ENCODE measurements around the gene NCKAP5. TPM values are rescaled to one million over a fixed set of nuclear protein-coding genes. Genes with fewer than 3 reads are reported as not detected.

The NCKAP5 gene
- total RNA-seq, 1 donor from 2014 or later: 2.7 TPM

DNA sequence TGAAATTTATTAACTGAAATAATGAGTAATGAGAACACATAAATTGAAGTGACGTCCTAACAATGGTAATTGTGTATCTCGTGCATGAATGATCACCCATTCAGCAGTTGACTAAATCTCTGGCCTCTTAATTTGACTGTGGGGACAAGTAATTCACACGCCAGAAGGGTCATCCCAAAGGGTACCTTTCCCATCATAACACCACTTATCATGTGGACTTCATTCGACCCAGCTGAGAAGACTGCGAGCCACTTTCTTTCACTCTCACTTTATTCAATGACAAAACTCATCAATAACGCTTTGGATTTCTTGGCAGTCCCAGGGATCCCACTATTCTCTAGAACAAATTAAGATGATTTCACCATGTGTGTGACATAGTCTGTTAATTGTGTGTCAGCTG lies 835.6 kb downstream of the NCKAP5 start:
- Histone ChIP-seq H3K4me2 (ENCODE audit: low read length) (no peak overlapping the region), H3K4me3 (ENCODE audit: insufficient read depth, low read depth, low read length) (no peak overlapping the region), H3K9ac (ENCODE audit: low read length) (no peak overlapping the region), H2AFZ (ENCODE audit: low read depth, low read length) (no peak overlapping the region), H3K27me3 (ENCODE audit: insufficient read depth, low read length) (no peaks in the 10 kb centered on the region), H3K36me3 (ENCODE audit: insufficient read depth, low read length) (no peaks in the 10 kb centered on the region), H3K27ac (ENCODE audit: low read depth, low read length) (no peak overlapping the region), H3K79me2 (ENCODE audit: insufficient read depth, low read length) (no peaks in the 10 kb centered on the region), H4K20me1 (ENCODE audit: insufficient read depth, low read length) (no peaks in the 10 kb centered on the region), H3K9me3 (ENCODE audit: insufficient read depth, low read depth, low read length) (no peaks in the 10 kb centered on the region), H3K4me1 (ENCODE audit: insufficient read depth, low read length) (no peaks in the 10 kb centered on the region)
- DNase-seq (ENCODE audit: low read depth) (no peak), FAIRE-seq (no peak)
- peaks cover 4% of the 10 kb centered on the region for H3K27me3 Mint-ChIP-seq (ENCODE audit: low read depth, unreplicated experiment)
- H3K4me3 Mint-ChIP-seq (ENCODE audit: unreplicated experiment): no peak overlapping the region
- no peak overlapping the region for H3K27ac Mint-ChIP-seq (ENCODE audit: unreplicated experiment)
- TF ChIP-seq, protein P1, sequence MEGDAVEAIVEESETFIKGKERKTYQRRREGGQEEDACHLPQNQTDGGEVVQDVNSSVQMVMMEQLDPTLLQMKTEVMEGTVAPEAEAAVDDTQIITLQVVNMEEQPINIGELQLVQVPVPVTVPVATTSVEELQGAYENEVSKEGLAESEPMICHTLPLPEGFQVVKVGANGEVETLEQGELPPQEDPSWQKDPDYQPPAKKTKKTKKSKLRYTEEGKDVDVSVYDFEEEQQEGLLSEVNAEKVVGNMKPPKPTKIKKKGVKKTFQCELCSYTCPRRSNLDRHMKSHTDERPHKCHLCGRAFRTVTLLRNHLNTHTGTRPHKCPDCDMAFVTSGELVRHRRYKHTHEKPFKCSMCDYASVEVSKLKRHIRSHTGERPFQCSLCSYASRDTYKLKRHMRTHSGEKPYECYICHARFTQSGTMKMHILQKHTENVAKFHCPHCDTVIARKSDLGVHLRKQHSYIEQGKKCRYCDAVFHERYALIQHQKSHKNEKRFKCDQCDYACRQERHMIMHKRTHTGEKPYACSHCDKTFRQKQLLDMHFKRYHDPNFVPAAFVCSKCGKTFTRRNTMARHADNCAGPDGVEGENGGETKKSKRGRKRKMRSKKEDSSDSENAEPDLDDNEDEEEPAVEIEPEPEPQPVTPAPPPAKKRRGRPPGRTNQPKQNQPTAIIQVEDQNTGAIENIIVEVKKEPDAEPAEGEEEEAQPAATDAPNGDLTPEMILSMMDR (IDR thresholded peaks at IDR 0.05; ENCODE audit: insufficient read depth, low read depth, low read length): no peak
- no peak for TF ChIP-seq EZH2 (IDR thresholded peaks at IDR 0.05; ENCODE audit: insufficient read depth, low read length)
- H3K4me1 Mint-ChIP-seq (ENCODE audit: low read depth, unreplicated experiment): peaks cover 5% of the 10 kb centered on the region
- H3K36me3 Mint-ChIP-seq (ENCODE audit: low read depth, unreplicated experiment): no peaks in the 10 kb centered on the region
- H3K9me3 Mint-ChIP-seq (ENCODE audit: unreplicated experiment): peaks cover 2% of the 10 kb centered on the region

DNA sequence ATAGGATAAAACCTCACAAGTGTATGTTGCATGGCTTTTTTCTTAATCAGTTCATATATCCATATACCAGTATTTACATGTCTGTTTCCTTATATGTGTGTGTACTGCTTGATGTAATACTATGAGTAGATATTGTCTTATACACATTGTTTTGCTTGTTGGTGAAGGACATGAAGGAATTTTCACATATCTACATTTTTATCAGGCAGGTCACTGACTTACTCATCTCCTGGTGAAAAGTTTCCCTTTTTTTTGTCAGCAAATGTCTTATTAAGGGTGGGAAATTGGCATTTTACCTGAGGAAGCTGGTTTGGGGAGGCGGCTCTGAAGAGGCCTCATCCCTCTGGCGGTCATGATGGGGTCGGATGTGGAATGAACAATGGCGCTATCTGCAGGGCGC lies 836.8 kb downstream of the NCKAP5 start:
- H3K36me3 Mint-ChIP-seq (ENCODE audit: low read depth, unreplicated experiment): no peaks in the 10 kb centered on the region
- FAIRE-seq (no peak), DNase-seq (ENCODE audit: low read depth) (no peak)
- H3K4me1 ChIP-seq (ENCODE audit: insufficient read depth, low read length): no peaks in the 10 kb centered on the region
- no peak overlapping the region for H2AFZ ChIP-seq (ENCODE audit: low read depth, low read length)
- no peak overlapping the region for H3K27ac ChIP-seq (ENCODE audit: low read depth, low read length)
- no peaks in the 10 kb centered on the region for H3K27me3 ChIP-seq (ENCODE audit: insufficient read depth, low read length)
- H3K4me1 Mint-ChIP-seq (ENCODE audit: low read depth, unreplicated experiment): peaks cover 5% of the 10 kb centered on the region
- H3K9me3 ChIP-seq (ENCODE audit: insufficient read depth, low read depth, low read length): no peaks in the 10 kb centered on the region
- no peak overlapping the region for H3K27ac Mint-ChIP-seq (ENCODE audit: unreplicated experiment)
- H3K79me2 ChIP-seq (ENCODE audit: insufficient read depth, low read length): no peaks in the 10 kb centered on the region
- H3K36me3 ChIP-seq (ENCODE audit: insufficient read depth, low read length): no peaks in the 10 kb centered on the region
- H3K9ac ChIP-seq (ENCODE audit: low read length): no peak overlapping the region
- peaks cover 13% of the 10 kb centered on the region for H3K27me3 Mint-ChIP-seq (ENCODE audit: low read depth, unreplicated experiment)
- H3K9me3 Mint-ChIP-seq (ENCODE audit: unreplicated experiment): peaks cover 2% of the 10 kb centered on the region
- H3K4me3 Mint-ChIP-seq (ENCODE audit: unreplicated experiment): no peak overlapping the region
- H3K4me3 ChIP-seq (ENCODE audit: insufficient read depth, low read depth, low read length): no peak overlapping the region
- TF ChIP-seq, protein P1 (IDR thresholded peaks at IDR 0.05; ENCODE audit: insufficient read depth, low read depth, low read length): no peak
- no peak for TF ChIP-seq EZH2 (IDR thresholded peaks at IDR 0.05; ENCODE audit: insufficient read depth, low read length)
- no peaks in the 10 kb centered on the region for H4K20me1 ChIP-seq (ENCODE audit: insufficient read depth, low read length)
- H3K4me2 ChIP-seq (ENCODE audit: low read length): no peak overlapping the region

DNA sequence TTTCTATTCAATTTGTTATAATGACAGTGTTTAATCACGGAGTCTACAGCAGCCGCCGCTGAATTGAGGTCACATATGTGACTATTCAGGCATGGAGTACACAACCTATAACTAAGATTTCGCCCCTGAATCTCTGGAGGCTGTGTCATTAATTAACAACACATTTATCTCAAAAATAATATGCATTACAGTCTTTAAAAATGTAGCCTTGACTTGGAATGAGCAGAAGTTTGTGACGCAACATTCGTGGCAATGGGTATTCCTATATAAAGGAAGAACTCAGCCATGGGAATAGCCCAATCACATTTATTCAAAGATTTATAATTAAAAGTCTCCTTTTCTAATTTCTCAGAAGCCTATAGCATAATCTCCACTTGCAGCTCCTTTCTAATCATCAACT lies 837.7 kb downstream of the NCKAP5 start:
- no peaks in the 10 kb centered on the region for H3K36me3 Mint-ChIP-seq (ENCODE audit: low read depth, unreplicated experiment)
- H3K4me1 ChIP-seq (ENCODE audit: insufficient read depth, low read length): no peaks in the 10 kb centered on the region
- no peak for FAIRE-seq

More for the DNA sequence above, 837.7 kb downstream of the NCKAP5 start:
- H3K9me3 ChIP-seq (ENCODE audit: insufficient read depth, low read depth, low read length): no peaks in the 10 kb centered on the region
- no peaks in the 10 kb centered on the region for H3K27me3 ChIP-seq (ENCODE audit: insufficient read depth, low read length)
- TF ChIP-seq, protein P1 (IDR thresholded peaks at IDR 0.05; ENCODE audit: insufficient read depth, low read depth, low read length): no peak
- TF ChIP-seq EZH2 (IDR thresholded peaks at IDR 0.05; ENCODE audit: insufficient read depth, low read length): no peak
- no peak overlapping the region for H3K9ac ChIP-seq (ENCODE audit: low read length)
- Mint-ChIP-seq H3K4me3 (ENCODE audit: unreplicated experiment) (no peak overlapping the region), H3K4me1 (ENCODE audit: low read depth, unreplicated experiment) (peaks cover 5% of the 10 kb centered on the region), H3K9me3 (ENCODE audit: unreplicated experiment) (peaks cover 2% of the 10 kb centered on the region), H3K27ac (ENCODE audit: unreplicated experiment) (no peak overlapping the region), H3K27me3 (ENCODE audit: low read depth, unreplicated experiment) (peaks cover 19% of the 10 kb centered on the region)
- H3K79me2 ChIP-seq (ENCODE audit: insufficient read depth, low read length): no peaks in the 10 kb centered on the region
- no peak overlapping the region for H3K4me3 ChIP-seq (ENCODE audit: insufficient read depth, low read depth, low read length)
- DNase-seq (ENCODE audit: low read depth): no peak
- no peak overlapping the region for H3K4me2 ChIP-seq (ENCODE audit: low read length)
- H3K27ac ChIP-seq (ENCODE audit: low read depth, low read length): no peak overlapping the region
- H3K36me3 ChIP-seq (ENCODE audit: insufficient read depth, low read length): no peaks in the 10 kb centered on the region
- no peaks in the 10 kb centered on the region for H4K20me1 ChIP-seq (ENCODE audit: insufficient read depth, low read length)
- no peak overlapping the region for H2AFZ ChIP-seq (ENCODE audit: low read depth, low read length)
